T1000 (cell line): ENCODE results near the gene CDKAL1.

ENCODE experiments used
- DNase-seq: peaks from one replicate; lab custom pipeline; 2025; ENCODE audit warnings: mixed read lengths; lab: John Stamatoyannopoulos, UW

The CDKAL1 gene

DNA sequence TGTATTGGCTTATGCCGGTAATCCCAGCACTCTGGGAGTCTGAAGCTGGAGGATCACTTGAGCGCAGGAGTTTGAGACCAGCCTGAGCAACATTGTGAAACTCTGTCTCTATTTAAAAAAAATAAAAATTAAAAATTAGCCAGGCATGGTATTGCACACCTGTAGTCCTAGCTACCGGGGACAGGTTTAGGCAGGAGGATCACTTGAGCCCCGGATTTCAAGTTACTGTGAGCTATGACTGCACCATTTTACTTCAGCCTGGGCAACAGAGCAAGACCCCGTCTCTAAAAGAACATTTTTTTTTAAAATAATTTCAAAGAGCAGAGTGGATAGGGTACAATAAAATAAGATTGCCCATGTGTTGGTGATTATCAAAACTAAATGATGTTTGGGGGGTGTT lies 576.4 kb downstream of the CDKAL1 start:
- DNase-seq, result no peak

DNA sequence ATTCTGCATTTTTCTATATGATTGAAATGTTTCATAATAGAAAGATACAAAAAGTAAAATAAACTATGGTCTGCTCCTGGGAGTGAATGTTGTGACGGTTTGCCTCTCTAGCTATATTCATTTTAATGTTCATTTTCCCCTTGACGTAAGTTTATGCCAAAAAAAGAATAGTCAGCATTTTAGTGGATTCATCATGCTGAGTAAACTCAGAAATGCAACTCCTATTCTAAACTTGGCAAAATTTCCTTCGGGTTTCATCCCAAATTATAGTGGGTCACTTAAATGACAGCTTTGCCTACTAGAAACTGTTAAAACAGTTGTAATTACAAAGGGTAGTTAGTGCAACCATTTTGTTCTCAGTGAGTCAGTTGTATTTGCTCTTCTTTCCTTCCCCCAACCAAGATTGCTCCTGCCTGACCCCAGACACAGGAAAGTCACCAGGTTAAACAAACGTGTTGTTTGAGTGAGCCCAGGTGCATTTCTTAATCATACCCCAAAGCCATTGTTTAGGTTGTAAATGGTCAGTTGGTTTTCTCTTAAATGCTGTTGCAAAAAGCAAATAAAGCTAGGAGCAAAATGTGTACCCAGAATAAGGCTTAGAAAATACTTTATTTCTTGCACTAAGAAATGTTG lies 577.0 kb downstream of the CDKAL1 start:
- no peak for DNase-seq

DNA sequence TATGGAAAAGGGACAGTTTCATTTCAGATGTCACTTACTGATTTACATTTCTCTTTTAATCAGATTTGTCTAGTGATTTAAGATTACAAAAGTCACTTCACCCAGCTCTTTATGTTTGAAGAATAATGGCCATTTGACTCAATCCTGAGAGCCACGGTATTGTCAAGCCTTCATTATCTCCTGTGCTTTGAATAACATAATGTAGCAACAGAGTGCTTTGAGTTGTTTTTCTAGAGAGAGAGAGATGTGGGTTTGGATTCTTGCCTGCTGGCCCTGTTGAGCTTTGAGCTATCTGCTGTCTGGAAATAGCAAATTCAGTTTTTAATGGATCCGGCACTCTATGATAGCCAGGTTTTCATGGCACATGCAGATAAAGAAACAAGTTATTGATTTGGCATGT lies 580.9 kb downstream of the CDKAL1 start:
- DNase-seq, result no peak

DNA sequence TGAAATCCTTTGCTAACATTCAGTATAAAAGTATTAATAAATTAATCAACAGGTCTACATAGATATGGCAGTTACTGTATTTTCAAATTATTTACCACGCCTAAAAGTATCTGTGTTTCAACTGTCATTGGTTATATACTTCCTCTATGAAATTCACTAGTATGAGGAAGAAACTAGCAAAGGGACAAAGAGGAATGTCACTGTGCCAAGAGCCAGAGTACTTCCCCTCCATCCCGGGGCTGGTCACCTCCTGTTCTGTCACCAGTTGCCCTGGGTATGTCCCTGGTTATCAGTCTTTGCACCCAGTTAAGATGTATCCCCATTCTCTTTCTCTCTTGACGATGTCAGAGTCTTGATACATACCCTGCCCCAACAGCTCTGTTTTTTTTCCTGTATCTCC lies 582.5 kb downstream of the CDKAL1 start:
- DNase-seq, result no peak

DNA sequence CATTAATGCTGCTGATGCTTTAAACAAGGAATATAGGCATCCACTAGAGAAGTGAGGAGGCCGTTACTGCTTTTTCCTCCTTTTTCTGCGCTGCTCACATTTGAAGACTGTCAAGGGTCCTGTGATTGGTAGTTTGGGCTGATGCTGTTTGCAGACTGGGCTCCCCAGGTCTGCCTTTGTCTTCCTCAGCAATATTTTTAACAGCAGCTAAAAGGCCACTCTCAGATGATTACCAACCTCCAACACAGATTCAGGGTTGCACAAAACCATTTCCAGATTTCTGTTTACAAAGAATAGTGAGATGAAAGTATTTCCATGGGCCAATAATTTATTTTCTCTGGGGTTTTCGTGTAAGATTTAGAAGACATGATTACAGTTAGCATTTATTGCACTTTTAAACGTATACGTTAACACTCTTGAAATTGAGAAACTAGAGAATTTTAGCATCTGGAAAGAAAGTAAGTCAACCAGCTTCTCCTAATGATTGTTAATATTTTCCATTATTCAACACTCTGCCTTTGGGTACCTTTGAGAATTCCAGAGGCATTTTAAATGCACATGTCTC lies 584.0 kb downstream of the CDKAL1 start:
- DNase-seq, result no peak

DNA sequence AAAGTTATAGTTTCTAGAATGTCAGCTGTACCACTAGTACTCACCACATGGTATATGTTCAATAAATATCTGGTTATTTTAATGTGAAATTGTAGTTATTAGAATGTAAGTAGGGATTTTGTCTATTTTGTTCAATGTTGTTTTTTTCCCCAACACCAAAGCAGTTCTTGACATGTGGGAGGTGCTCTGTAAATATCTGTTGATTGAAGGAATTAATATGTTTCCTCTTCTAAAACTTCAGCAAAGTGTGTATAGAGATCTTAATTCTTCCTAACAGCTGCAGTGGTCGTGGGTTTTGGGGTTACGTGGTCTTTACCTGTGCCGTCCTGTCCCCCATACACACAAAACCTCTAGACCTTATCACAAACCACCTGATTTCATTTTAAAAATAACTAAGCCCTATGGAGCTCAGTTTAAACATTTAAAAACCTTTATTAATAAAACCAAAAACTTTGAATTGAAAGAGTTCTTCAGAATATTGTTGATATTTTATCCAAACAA lies 587.4 kb downstream of the CDKAL1 start:
- DNase-seq, result no peak

DNA sequence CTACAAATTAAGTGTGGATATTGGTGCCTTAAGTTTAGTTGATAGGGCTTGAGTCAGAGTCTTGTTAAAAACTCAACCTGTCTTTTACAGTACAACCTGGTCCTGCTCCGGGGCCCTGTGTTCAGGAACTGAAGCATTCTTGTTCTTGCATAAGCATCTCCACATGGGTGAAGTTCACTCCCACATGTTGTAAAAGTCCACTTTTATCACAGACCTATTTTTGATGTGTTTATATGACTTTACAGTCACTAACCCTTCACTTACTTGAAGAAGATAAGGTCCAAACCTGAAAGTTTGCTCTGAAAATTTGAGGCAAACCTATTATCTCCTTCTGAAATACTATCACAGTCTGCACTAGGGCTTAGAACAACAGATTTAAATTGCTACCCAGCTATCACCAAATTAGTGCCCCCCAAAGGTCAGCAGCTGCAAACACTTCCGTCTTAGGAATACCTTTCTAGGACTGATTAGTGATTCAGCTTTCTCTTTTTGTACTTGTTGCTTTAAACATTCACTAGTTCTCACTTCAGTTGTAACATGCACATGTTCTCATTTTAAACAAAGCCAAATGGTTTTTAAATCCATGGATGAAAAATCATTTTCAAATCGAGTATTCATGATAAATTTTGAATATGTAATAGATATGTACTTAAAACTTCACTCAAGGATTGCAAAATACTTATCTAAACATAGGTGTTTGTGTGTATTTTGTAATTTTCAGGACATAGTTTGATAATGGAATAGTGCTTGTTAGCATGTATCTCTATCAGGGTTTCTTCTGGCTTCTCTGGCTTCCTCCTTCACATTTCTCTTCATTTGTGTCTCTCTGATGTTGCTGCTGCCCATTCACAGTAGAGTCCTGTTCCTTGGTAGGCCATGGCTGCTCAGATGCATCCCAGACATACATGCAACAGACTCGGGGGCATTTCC lies 589.5 kb downstream of the CDKAL1 start:
- DNase-seq, result no peak

DNA sequence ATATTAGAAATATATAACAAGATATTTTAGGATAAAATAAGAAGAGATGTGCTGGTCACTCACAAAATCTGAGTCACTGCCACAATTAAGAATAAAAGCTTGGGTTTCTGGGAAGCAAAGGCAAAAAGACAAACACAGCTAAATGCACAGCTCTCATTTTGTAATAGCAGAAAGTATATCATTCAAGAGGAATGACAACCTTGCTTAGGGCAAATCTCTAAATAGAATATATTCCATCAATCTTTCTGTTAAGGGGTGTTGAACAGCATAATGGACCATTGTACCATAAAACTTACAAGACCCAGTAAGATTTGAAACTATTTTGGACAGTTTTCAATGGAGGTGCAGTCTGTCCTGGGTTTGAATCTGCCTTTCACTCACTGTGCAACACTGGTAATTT lies 594.3 kb downstream of the CDKAL1 start:
- no peak for DNase-seq

DNA sequence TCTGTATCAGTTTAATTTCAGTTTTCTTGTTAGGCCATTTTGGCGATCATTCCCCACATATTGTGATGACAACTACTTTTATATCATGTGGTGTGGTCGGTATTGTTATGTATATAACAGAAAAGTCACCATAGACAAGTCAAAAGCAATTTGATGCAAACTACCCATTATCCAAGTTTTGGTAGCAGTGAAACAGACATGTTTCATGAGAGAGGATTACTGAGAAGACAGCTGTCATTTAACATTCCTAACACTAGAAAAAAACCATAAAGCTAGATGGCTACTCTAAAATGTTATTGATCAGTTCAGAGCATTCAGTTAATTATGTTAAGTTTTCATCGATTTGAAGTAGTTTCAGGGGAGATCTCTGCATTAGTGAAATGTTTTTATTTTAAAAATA lies 597.1 kb downstream of the CDKAL1 start:
- DNase-seq, result no peak

DNA sequence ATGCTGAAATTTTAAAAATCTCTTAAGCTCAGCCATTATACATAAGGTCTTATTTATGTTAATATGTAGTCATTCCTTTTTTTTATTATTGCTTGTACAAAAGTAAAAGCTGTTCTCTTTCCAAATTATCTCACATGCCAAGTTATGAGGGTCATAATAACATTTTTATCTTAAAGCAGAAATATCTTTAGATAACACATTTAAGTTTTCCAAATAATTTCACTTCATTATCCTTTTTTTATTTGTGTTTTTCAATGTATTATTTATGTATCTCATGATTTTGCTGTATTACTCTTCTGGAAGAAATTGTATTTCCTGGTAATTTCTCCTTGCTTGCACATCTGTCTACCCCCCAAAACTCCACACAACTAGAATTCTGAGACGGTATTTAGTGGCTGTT lies 598.2 kb downstream of the CDKAL1 start:
- no peak for DNase-seq

DNA sequence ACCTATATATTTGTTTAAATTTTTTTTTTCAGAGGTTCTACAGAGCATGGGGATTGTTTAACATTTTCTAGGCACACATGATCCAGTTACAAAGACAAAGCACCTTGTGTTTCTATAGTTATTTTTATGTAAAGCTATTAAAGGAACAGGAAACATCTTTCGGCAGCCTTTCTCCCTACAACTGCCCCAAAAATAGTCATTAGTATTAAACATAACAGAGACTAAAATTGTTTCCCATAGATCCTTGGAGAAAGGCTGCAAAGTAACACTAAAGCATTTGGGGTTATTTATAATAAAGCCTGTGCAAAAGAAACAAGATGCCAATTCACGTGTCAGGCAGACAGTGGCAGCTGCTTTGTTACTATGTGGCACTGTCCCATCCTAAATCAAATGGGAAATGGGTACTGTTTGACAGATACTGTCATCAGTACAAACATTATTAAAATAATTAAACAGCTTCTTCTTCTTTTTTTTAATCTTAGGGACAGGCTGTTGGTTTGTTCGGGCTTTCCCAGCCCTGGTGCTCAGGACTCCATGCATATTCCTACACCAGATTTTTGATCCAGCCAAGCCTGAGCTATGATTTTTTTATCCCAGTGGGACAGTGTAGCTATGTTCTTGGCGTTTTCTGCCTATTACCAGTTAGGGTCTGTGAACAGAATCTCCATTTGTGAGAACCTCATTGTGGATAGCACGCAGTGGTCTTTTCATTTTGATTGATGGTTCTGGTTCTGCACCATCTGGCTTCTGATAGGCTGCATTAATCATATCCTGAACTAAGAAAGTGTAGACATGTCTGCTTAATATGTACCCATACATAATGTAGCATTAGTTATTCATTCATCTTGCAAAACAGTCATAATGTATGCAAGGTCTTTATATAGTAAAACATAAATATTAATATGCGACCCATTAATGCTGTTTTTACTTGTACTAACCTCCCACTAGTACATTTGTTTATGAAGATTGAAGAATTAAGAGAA lies 598.9 kb downstream of the CDKAL1 start:
- no peak for DNase-seq

DNA sequence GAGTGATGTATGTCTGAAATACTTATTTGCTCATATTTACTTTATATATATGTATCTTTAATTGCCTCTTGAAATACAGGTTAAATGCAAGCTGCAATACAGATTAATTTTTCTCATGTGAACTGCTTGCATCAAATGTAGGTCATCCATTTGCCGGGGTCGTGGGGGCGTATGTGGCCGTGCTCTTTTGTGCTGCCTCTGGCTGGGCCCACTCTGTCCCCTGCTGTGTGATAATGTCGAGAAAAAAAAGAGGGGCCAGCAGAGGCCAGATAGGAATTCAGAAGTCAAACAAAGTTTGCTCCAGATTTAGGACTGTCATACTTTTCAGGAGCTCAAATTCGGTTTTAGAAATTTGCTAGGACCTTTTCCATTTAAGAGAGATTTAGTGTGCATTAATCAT lies 599.6 kb downstream of the CDKAL1 start:
- no peak for DNase-seq

DNA sequence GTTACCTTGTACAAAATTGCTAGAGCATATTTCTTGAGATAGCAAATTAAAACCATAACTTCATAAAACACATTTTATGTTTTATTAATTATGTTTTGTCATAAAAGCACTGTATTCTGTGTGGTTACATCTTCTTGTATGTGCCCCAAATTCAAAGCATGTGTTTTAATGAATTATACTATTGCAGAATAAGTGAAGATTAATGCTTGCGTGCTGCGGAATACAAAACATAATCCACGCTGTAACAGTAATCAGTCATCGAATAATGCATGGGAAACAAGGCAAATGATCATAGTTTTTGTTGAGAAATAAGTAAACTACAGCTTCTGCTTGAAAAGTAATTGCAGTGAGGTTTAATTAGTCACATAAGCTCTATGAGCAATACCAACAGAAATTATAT lies 600.1 kb downstream of the CDKAL1 start:
- DNase-seq, result no peak

DNA sequence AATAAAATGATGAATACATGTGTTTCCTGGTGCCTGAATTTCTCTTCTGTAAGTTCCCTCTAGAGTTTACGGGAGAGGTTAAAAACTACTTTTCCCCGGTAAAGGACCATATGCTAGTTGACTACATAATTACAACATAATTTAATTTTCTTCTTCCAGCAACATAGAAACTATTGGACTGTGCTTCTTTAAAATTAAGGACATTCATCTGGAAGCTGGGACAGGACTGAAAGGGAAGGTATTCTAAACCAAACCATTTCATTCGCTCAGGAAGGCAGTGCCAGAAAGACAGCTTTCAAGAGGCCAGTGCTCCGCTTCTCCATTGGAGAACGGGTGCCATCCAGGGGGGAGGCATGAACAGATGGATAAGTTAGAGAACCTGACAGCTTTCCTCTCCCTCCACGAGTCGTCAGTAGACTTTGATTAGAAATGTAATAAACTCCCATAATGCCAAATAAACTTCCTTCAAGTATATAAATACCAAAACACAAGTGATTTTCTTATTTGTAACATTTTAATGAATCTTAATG lies 601.3 kb downstream of the CDKAL1 start:
- DNase-seq, result no peak

DNA sequence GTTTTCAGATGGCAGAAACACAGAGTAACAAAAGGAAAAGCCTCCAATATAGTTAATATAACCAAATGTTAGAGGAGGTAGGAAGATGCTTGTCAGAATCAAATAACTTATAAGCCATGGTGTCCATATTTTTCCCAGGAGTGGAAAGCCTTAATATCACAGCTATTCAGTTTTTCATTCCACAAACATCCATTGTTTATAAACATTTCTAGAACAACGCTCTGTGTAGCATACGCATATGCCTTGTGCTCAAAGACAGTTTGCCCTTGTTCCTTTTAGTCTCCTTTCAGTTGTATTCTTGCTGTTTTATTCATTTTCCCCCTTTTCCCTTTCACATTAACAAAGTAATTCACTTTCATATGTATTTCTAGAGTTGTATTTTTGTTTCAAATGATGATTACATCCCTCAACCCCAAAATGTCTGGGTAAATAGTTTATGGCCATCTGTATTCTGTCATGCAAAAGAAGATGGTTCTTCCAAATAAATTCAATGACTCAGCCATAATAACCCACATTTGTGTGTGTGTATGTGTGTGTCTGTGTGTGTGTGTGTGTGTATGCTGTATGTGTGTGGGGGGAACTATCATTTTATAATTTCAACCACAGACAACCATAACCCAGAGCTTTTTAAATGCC lies 603.6 kb downstream of the CDKAL1 start:
- no peak for DNase-seq

DNA sequence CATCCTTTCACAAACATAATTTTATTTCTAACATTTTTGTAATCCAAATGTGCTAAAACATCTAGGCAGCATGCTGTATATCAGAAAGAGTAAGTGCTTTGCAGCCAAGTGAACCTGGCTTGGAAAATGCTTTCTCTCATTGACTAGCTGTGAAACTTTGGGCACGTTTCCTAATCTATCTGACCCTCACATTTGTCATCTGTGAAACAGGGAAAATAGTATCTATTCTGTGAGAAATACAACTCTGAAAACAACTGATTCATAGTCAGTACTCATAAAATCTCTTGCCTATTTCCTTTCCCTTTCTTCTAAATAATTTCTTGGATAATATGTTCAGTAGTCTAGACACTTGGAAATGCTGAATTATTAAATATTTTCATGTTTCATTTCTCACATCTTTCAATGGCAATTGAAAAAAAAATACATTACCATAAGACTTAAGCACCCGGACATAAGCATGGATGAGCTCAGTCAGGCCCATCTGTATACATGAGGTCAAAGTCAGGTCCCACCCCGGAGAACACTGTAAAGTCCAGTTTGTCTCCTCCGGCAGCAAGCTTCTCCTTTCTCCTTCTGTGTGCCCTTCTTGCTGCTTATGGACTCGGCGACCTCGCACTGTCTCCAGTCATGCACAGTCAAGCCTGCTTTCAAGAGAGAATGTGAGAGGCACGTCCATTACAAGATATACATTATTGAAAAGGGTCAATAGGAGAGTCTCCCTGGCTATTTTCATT lies 604.2 kb downstream of the CDKAL1 start:
- no peak for DNase-seq

DNA sequence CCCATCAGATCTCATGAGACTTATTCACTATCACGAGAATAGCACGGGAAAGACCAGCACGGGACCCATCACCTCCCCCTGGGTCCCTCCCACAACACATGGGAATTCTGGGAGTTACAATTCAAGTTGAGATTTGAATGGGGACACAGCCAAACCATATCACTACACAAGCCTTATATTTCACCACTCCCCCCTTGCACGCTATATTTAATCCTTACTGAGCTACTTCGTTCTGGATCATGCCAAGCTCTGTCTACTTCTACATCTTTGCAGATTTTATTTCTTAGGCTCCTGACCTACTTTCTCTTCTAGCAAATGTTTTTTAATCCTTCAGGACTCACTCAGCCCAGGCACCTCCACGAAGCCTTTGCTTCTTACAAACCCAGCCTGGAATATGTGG lies 606.7 kb downstream of the CDKAL1 start:
- no peak for DNase-seq

DNA sequence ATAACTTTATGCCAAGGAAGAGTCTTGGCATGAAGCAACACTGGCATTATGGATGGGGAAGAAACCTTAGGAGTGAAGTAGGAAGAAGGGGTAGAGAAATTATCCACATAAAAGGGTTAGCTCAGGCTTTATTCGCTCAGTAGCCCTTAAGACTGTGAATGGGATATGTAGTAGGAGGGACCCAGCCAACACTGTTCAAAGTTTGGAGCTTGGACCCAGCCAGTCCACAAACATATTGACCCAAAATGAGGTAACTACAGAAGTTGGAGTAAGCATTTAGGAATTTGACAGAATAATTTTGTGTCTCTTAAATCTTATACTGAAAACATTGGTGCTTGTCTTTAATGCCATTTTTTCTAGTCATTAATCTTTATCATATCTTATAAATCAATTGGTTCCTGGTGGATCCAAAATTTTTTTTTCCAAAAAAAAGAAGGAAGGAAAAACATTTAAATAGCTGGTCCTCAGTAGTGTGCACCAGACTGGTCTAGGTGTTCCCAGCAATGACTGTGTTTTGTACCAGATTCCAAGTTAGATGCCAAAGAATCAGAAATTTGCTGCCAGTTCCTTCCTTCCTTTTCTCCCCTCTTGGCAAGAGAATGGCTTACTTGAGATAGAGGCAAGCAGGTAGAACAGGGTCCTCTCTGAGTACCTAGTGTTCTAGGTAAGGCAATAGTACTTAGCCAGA lies 607.5 kb downstream of the CDKAL1 start:
- DNase-seq, result no peak

DNA sequence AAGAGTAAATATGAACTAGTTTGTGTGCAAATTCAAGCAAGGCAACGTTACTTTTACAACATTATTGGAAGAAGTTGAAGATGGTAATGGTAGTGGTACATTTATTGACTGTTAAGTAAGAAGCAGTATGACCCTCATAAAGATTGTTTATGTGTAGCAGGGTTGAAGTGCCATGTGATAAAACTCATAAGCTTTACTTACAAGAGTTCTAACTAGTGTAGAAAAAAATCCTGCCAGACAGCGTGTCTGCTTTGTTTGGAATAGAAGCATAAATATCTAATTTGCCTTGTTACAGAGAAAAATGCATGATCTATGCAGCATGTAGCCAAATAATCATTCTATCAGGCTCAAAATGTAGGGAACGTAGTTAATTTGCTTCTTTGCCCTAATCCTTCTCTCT lies 608.5 kb downstream of the CDKAL1 start:
- no peak for DNase-seq

DNA sequence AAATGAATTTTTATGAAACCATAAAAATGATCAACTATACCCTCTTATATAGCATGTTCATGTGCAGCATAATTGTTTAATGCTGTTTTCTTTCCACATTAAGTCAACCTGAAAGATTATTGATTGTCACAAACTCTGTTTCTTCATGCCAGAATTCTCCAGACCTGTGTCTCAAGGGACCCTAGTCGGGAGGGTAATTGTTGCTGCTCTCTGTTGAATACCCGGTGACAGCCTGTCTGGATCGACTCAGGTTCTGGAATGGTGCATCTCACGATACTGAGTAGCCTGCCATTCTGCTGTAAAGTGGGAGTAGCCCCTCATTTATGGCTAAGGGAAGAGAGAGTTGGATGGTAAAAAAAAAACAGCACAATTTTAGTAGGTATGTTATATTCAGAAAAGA lies 609.4 kb downstream of the CDKAL1 start:
- no peak for DNase-seq
